ENCODE measurements around the gene KCNT2.

GRCh38 chr1:196535727-196536126 is 72.5 kb downstream of the KCNT2 start:
- TF ChIP-seq CTCF (IDR thresholded peaks at IDR 0.05 in 2 of 3, conservative IDR thresholded peaks at IDR 0.05 in 1 of 3; ENCODE audit: control insufficient read depth in 2 of 3, extremely low read depth in 1 of 3, insufficient read depth in 1 of 3, low read depth in 3 of 3, low read length in 3 of 3) (no peak), POLR2A (IDR thresholded peaks at IDR 0.05; ENCODE audit: low read depth, low read length) (no peak), SIN3A (IDR thresholded peaks at IDR 0.05; ENCODE audit: low read depth, low read length) (no peak), RCOR1 (conservative IDR thresholded peaks at IDR 0.05; ENCODE audit: low read depth, low read length) (no peak)
- TF ChIP-seq, protein P1, sequence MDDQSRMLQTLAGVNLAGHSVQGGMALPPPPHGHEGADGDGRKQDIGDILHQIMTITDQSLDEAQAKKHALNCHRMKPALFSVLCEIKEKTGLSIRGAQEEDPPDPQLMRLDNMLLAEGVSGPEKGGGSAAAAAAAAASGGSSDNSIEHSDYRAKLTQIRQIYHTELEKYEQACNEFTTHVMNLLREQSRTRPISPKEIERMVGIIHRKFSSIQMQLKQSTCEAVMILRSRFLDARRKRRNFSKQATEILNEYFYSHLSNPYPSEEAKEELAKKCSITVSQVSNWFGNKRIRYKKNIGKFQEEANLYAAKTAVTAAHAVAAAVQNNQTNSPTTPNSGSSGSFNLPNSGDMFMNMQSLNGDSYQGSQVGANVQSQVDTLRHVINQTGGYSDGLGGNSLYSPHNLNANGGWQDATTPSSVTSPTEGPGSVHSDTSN (IDR thresholded peaks at IDR 0.05; ENCODE audit: insufficient replicate concordance, low read depth, low read length), result no peak

Measured in GM12878 (cell line).